SK-MEL-5 (cell line): ENCODE results near the gene ZCCHC8. TPM values are rescaled to one million over a fixed set of nuclear protein-coding genes. Genes with fewer than 3 reads are reported as not detected.
"Not testable (repeated sequence)": the region's sequence is repeated elsewhere in the genome, so short reads cannot be mapped to it uniquely, and the experiment has no call there.

Experiments
- DNase-seq: peaks from one replicate; pipeline ENCODE4 v3.0.0-alpha.2; 2016; ENCODE audit warnings: low read depth, low spot score
- in situ Hi-C: cut with HindIII; loops from 2 replicates; pipeline ENCODE4 v1.10.0; 2016; ENCODE audit warnings: low sequenced_read_pairs, high pct_unique_total_duplicates, low pct_unique_long_range_greater_than_20kb
- total RNA-seq: library from RNA; depleted of rRNA; stranded (reverse); fragments of >200 nt; shearing (Covaris generic); gene quantifications from 2 replicates; pipeline ENCODE4 v1.2.3, GENCODE V29; 2014

The ZCCHC8 gene
- total RNA-seq, 1 experiment from 2014 or later = 25.4 TPM

DNA sequence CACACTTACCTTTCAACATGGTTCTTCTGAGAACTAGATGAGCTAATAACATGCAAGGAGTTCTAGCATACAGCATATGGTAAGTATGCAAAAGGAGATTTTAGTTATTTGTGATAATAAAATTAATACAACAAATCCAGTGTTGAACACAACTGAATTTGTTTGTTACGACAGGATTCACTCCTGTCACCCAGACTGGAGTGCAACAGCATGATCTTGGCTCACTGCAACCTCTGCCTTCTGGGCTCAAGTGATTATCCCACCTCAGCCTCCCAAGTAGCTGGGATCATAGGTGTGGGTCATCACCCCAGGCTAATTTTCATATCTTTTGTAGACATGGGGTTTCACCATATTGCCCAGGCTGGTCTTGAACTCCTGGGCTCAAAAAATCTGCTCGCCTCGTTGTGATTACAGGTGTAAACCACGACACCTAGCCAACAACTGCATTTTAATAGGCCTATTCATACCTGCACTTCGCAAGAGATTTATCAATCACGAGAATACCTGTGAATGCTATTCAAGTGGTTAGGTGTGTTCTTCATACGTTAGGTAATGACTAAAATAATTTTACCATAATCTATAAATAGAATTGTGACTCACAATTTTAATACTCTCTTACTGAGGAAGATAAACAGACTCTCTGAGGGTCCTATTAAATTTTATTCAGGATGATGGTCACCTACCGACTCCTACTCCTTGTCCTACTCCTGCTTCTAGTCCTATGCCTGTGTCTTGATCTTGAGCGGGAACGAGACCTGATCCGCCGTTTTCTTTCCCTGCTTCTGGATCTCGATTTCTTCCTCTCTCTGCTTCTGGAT, 16.0 kb upstream of the ZCCHC8 start:
- in situ Hi-C loops = no loop called here
- DNase-seq = no peak

DNA sequence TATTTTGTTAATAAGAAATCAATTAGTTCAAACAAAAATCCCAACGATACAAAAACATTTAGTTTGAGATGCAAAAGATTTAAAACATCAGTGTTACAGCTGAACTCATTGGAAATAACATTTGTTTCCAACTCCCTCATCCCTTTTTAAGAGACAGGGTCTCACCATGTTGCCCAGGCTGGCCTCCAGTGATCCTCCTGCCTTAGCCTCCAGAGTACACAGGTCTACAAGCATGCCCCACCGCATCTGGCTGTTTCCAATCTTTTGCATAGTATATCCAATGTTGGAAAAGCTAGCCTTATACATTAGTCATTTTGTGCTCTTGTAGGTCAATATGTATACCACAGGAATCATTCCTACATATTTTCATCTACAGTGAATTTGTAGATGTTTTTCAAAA, 14.5 kb upstream of the ZCCHC8 start:
- DNase-seq = no peak
- in situ Hi-C loops = no loop called here

GRCh38 chr12:122513660-122514059, 12.9 kb upstream of the ZCCHC8 start:
- in situ Hi-C loops = no loop called here
- DNase-seq = no peak

- DNase-seq, in situ Hi-C loops: not testable (repeated sequence)
Observed at GRCh38 chr12:122513028-122513427, 12.3 kb upstream of the ZCCHC8 start.

DNA sequence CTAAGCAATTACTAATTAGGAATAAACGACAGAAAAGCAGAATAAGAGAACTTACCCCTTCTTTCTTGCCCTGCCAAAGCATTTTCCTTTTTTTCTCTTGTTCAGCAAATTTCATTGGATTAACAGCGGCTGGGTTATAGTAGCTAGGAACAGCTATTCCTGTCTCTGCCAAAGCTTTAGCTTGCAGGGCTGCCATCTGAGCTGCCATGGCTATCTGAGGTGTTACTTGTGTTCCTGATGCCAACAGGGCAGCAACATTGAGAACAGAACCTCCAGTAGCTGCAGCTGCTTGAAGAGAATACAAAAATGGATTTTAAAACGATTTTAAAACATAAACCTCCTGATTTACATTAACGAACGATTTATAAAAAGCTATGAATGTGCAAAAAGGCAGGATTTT, 7.4 kb upstream of the ZCCHC8 start:
- no peak for DNase-seq
- in situ Hi-C loops = no loop called here

- no peak for DNase-seq
Observed at GRCh38 chr12:122506393-122506938, 5.7 kb upstream of the ZCCHC8 start.

GRCh38 chr12:122505419-122506051, 4.8 kb upstream of the ZCCHC8 start:
- DNase-seq = no peak
- in situ Hi-C loops = no loop called here

More at GRCh38 chr12:122506393-122506938, 5.7 kb upstream of the ZCCHC8 start:
- in situ Hi-C loops = no loop called here

DNA sequence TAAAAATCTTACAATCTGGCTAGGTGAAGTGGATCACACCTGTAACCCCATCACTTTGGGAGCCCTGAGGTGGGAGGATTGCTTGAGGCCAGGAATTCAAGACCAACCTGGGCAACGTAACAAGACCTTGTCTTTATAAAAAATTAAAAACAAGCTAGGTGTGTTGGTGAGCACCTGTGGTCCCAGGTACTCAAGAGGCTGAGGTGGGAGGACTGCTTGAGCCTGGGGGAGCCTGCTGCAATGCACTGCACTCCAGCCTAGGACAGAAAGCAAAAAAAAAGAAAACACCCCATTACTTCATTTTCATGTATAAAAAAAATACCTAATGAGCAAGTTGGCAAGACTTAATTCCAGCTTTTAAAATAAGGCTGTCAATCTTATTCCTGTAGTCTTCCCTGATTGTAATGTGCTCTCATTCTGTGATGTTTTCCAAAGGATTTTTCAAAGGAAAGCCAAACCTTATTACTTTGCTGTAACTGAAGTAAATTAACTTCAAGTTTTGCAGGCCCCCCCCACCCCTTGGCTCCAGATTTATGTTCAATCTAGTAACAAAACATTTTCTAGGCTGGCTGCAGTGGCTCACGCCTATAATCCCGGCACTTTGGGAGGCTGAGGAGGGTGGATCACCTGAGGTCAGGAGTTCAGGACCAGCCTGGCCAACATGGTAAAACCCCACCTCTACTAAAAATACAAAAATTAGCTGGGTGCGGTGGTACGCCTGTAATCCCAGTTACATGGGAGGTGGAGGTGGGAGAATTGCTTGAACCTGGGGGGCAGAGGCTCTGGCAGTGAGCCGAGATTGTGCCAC, 3.3 kb upstream of the ZCCHC8 start:
- DNase-seq = no peak
- in situ Hi-C loops = no loop called here

- in situ Hi-C loops = no loop called here
- no peak for DNase-seq
Observed at GRCh38 chr12:122503147-122503751, 2.5 kb upstream of the ZCCHC8 start.

DNA sequence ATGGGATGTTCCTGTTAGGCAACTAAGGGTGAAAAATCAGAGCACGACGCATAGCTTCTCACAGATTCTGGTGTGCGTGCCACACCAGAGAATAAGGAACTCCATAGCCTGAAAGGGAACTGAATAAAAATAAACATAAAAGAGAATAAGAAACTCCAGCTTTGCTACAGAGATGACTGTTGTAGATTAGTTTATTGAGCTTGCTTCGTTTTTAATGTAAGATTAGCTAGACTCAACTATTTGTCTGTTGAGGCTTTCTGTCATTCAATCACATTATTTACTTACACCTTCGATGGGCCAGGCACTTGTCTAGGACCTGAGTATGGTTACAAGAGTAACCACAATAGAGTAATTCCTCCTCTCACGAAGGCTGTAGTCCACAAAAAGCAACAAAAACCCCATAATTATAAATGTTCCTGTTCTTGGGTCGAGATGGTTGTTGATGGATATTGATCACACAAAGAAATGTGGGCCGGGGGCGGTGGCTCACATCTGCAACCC, 807 bp upstream of the ZCCHC8 start:
- in situ Hi-C loops = no loop called here
- no peak for DNase-seq

DNA sequence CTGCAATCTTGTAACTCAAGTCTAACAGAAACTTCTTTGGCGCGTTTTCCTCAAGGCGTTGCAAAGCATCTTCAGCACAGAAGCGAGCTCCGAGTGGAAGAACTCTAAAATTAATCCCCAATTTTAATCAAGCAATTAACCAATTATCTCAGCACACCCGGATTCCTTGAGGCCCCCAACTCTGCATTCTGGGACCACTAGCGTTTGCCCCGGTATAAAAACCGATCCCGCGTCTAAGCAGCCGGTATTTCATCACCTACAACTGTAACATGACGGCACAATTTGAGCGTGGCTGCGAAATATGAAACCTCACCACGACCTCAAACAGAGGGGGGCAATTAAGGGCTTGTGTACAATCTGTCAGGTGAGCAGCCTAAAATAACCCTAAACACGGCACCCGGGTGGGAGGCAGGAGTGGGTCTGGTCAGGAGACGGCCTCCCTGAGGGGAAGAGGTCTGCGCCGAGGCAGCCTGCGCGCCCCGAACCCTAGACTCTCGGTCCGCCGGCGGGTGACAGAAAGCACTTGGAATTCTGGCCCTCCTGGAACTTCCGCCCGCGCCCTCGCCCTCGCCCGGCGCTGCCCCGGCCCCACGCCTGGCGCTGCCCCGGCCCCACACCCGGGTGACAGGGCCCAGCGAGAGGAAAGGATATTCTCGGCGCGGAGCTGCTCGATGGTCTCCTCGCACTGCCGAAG, 594 bp downstream of the ZCCHC8 start:
- peak; percentile 58 for DNase-seq
- in situ Hi-C loops = no loop called here

GRCh38 chr12:122495258-122495657, 5.5 kb downstream of the ZCCHC8 start:
- in situ Hi-C loops = no loop called here
- DNase-seq = no peak

- DNase-seq, in situ Hi-C loops: not testable (repeated sequence)
Observed at GRCh38 chr12:122493222-122493621, 7.5 kb downstream of the ZCCHC8 start.

- no peak for DNase-seq
- in situ Hi-C loops = no loop called here
Observed at GRCh38 chr12:122491991-122492390, 8.7 kb downstream of the ZCCHC8 start.

DNA sequence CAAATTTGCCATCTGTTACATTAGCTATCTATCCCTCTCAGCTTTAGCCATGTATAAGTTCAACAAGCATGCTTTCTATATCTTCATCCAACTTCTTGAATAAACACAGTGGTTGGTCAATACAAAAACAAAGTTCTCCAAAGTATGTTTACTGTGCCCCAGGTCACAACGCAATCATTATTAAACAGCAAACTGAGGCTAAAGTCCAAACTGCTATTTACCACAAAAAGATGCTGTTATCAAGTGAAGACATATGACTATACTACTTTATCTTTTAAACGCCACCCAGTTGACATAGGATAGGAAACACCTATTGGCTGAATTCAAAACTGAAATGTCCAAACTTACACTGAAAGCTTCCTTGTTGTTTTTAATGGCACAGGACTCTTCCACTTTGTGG, 11.7 kb downstream of the ZCCHC8 start:
- in situ Hi-C loops = no loop called here
- no peak for DNase-seq

DNA sequence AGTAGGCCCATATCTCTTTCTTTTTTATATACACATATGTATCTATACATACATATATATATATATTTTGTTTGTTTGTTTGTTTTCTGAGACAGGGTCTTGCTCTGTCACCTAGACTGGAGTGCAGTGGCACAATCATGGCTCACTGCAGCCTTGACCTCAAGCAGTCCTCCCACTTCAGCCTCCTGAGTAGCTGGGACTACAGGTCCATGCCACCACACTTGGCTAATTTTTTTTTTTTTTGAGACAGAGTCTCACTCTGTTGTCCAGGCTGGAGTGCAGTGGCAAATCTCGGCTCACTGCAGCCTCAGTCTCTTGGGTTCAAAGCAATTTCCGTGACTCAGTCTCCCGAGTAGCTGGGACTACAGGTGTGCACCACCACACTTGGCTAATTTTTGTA, 12.9 kb downstream of the ZCCHC8 start:
- DNase-seq, in situ Hi-C loops: not testable (repeated sequence)

GRCh38 chr12:122486805-122487426, 13.8 kb downstream of the ZCCHC8 start:
- no peak for DNase-seq
- in situ Hi-C loops = no loop called here
